HG03565 (cell line): ENCODE results near the gene LURAP1L.

Experiments
- ATAC-seq: cut with Tn5 transposase; IDR thresholded peaks from one replicate; pipeline ENCODE4 v1.9.1; 2021; ENCODE audit warnings: mild to moderate bottlenecking, moderate library complexity; ENCODE audit not compliant: unreplicated experiment

LURAP1L gene

GRCh38 chr9:12774861-12775678, at the start of gene LURAP1L:
TSS of gene LURAP1L (plus strand) at chr9:12775020. CDS start at chr9:12775716, 696 bp downstream.
- no peak for ATAC-seq

- ATAC-seq: no peak
These were observed 48.0 kb upstream of the LURAP1L start for GRCh38 chr9:12726795-12727194.

- ATAC-seq: no peak
These were observed 44.6 kb upstream of the LURAP1L start for GRCh38 chr9:12730198-12730597.

DNA sequence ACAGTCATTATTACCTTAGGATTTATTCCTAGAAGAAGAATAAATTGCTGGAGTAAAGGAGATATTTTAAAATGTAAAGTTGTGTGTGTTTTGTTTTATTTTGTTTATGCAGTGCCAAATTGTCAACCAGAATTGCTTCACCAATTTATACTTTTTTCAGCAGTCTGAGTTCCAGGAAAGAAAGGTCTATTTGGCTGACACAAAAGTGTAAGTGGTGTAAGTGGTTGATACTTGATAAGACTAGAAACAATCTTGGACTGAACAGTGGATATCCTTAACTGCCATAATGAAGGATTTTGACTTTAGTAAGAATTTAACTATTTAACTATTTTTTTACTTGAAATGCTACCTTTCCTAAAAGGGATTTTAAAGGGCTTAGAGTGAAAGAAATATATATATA, 43.9 kb upstream of the LURAP1L start:
- no peak for ATAC-seq

GRCh38 chr9:12732971-12733370, 41.8 kb upstream of the LURAP1L start:
- no peak for ATAC-seq

DNA sequence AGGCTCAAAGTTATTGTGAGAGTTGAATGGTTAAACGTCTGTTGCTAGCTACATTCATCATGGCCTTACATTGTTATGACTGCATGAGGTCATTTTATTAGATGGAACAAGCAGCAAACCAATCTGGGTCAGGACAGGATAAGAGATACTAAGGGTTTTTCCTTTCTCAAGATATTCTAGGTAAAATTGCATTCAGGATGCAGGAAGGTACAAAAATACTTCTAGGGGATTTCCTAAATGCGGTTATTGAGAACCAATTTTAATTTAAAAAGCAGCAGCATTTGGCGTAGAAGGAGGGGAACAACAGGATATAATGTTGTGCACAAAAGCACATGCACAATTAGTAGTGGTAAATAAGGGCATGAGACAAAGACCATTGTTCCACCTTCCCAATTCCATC, 39.2 kb upstream of the LURAP1L start:
- peak; percentile 56 for ATAC-seq

- ATAC-seq: no peak
These were observed 36.9 kb upstream of the LURAP1L start for GRCh38 chr9:12737871-12738270.

GRCh38 chr9:12739014-12739652, 35.7 kb upstream of the LURAP1L start:
- ATAC-seq: no peak

DNA sequence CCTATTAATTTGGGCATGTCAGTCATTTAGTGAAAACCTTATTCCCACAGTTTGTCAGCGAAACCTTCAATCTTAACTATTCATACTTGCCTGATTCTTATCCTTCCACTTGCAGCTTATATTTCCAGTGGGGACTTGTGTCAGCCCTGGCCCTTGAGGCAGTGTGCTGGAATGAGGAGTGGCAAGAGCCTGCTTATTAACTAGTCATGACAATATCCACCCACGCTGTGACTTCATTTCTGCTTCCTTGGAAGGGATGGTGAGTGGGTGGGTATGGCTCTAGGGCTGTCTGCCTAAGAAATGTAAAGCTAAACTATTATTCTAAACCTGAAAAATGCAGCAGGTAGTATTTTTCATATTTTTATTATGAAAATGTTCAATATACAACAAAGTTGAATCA, 34.0 kb upstream of the LURAP1L start:
- no peak for ATAC-seq

DNA sequence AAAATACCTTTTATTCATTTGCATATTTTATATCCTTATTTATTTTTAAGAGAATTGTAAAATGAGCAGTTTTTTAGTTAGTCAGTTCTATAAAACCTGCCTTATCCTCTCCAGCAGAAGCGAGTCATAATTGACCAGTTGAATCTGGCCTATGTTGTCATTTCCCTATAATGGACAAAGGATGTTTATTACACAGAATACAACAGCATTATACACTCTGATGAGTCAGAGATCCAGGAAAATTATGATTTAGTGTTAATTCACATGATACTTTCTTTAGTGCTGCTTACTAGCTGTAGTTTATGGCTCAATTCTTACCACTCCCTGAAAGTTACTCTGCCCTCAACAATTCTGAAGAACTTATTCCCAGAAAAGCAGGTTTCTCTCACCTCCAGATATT, 26.8 kb upstream of the LURAP1L start:
- ATAC-seq: no peak

DNA sequence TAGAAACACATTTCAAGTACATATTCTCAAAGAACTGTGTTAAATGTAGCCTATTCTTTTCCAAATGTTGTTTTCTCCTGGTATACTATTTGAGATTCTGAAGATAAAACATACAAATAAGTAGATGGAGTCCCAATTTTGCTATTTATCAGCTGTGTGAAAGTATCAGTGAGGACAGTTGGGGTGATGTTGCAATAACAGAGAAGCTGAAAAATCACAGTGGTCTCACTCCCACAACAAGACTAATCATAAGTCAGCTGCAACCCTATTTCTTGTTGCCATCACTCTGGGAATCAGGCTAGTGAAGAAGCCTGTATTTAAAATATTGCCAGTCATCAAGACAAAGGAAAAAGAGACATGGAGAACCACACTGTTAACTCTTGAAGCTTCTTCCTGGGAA, 25.9 kb upstream of the LURAP1L start:
- ATAC-seq: no peak

GRCh38 chr9:12753931-12754330, 20.9 kb upstream of the LURAP1L start:
- ATAC-seq: no peak

GRCh38 chr9:12759761-12760160, 15.1 kb upstream of the LURAP1L start:
- ATAC-seq: no peak

DNA sequence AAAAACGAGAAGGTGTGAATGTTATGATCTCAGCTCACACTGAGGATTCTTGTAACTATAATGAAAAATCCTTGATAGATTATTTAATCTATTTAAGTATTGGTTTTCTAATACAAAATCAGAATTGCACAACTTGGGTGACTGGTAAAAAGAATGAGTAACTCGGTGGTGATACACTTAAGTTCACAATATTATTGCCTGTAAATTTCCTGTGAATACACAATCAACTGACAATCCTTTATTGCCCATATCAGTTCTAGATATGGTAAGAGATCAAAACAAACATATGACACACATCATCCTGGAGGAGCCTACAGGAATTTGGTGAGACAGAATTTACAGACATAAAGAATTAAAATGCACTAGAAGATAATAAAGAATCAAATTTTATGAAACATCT, 14.1 kb upstream of the LURAP1L start:
- ATAC-seq: no peak

DNA sequence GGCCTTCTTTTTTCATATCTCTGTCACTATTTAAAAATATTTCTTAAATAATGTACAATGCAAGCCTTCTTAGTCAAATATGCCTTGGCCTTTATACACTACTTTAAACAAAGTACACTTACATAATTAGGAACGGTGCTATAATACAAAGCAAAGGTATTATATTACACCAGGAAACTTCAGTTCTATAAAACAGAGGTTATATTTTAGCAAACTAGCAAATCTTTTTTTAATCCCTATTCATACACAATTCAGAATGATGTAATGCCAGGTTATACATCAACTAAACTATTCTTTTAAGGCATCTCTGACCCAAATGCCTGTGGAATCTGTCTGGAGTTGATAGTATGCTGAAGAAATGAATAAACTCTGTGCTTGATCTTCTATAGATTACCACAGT, 10.7 kb upstream of the LURAP1L start:
- ATAC-seq: no peak

DNA sequence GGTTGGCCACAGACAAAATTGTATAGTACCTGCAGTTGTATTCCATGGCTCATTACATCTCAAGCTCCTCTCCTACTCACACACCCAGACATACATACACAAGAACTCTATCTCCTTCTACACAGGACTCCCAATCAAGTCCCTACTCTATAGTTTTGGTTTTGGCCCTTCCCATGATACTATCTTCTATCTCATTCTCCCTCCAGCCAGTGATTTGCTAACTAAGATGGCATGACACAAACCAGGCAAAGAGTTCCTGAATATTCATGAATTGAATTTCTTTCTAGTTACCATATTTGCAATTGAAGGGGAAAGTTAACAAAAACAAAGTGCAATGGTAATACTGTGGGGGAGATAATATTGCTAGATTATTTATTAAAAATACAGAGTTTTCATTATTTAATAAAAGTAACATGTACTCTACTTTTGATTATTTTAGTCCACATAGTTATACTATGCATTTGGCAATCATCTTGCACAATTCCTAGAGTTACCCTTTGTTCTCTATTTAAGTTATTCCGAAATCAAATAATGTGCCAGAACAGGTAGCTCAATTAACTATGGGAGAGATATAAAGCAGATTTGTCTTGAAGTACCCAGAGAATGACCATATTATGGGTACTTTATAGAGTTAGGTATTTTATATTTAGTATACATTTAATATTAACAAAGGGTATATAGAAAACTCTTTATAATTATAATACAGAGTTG, 9.6 kb upstream of the LURAP1L start:
- no peak for ATAC-seq

DNA sequence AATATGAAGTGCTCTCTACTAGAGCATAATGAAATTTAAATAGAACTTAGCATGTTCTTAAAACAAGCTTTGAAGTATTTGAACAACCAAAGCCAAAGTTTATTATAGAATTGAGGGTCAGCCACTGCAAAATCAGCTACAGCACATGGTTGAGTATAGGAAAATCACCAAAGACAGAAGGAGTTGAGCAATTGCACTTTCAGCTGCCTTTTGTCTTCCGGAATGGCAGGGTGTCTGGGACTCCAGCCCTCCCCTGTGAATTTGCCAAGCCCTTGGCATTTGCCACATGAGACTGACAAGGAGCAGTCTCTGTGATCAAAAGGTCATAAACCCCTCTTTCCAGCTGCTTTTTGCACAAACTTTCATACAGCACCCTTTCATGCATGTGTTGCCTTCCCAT, 8.5 kb upstream of the LURAP1L start:
- no peak for ATAC-seq

GRCh38 chr9:12770261-12770660, 4.6 kb upstream of the LURAP1L start:
- ATAC-seq: no peak

DNA sequence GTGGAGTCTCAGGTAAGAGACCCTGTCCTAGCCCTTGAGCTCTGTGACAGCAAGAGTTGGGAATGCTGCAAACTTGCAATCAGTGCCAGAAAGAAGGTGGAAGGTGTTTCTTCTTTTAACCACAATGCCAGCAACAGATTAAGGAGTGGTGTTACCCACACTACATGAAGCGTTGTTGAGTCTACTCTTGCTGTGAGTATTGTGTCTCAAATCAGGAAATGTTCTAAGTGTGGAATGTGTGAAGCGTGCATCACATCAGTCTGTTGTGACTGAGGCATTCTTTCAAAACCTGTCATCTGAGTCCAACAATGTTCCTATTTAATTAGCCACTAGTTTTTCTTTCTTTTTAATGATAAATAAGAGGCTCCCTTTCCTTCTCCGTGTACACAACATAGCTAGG, 2.9 kb upstream of the LURAP1L start:
- ATAC-seq: no peak

- ATAC-seq: no peak
These were observed 1.3 kb upstream of the LURAP1L start for GRCh38 chr9:12773562-12773961.

- peak; percentile 88 for ATAC-seq
These were observed 1.1 kb downstream of the LURAP1L start for GRCh38 chr9:12775679-12776512.
